Neural cell (in vitro differentiated cells): ENCODE data around the gene NRG3. TPM values are rescaled to one million over a fixed set of nuclear protein-coding genes. Genes with fewer than 3 reads are reported as not detected.
A peak's percentile ranks its signal among the peaks of the same experiment; 100 is the strongest.

Experiments
- H2AFZ ChIP-seq: fragments of 200-600, 300-800 bp; sonication (generic), shearing (Covaris generic); 2 replicates; pipeline ENCODE4 v1.6.0; 2014; ENCODE audit warnings: low read depth, mild to moderate bottlenecking, antibody characterized with exemption, low read length, moderate library complexity
- H3F3A ChIP-seq: fragments of 200-600 bp; shearing (Covaris generic); 2 replicates; pipeline ENCODE4 v1.6.1; 2016; ENCODE audit warnings: mild to moderate bottlenecking, moderate library complexity, mixed read lengths, antibody characterized with exemption, low read length; ENCODE audit not compliant: insufficient read depth, poor library complexity, severe bottlenecking
- H3K27ac ChIP-seq: fragments of 200-600, 300-800 bp; sonication (generic), shearing (Covaris generic); 2 replicates; pipeline ENCODE4 v1.5.1; 2014; ENCODE audit warnings: mild to moderate bottlenecking, low read length, moderate library complexity
- H3K27me3 ChIP-seq: fragments of 300-800, 200-600 bp; sonication (generic), shearing (Covaris generic); 2 replicates; pipeline ENCODE4 v1.6.0; 2014; ENCODE audit warnings: mild to moderate bottlenecking, low read depth, low read length, moderate library complexity; ENCODE audit not compliant: insufficient read depth
- H3K36me3 ChIP-seq: fragments of 300-800, 200-600 bp; sonication (generic), shearing (Covaris generic); 2 replicates; pipeline ENCODE4 v1.5.1; 2014; ENCODE audit warnings: mild to moderate bottlenecking, antibody characterized with exemption, low read length, moderate library complexity; ENCODE audit not compliant: insufficient read depth
- H3K4me2 ChIP-seq: fragments of 300-800, 200-600 bp; sonication (generic), shearing (Covaris generic); 2 replicates; pipeline ENCODE4 v1.6.0; 2014; ENCODE audit warnings: mild to moderate bottlenecking, low read length
- H3K4me3 ChIP-seq: fragments of 300-800, 200-600 bp; sonication (generic), shearing (Covaris generic); 2 replicates; pipeline ENCODE4 v1.5.1; 2014; ENCODE audit warnings: mild to moderate bottlenecking, low read length, moderate library complexity
- H3K79me2 ChIP-seq: fragments of 200-600 bp; shearing (Covaris generic); replicated peaks from 2 replicates; pipeline ENCODE4 v1.6.0; 2014; ENCODE audit warnings: mild to moderate bottlenecking, low read length, moderate library complexity; ENCODE audit not compliant: insufficient read depth
- H3K9ac ChIP-seq: fragments of 300-800, 200-600 bp; sonication (generic), shearing (Covaris generic); 2 replicates; pipeline ENCODE4 v1.6.1; 2016; ENCODE audit warnings: mild to moderate bottlenecking, low read length, mixed read lengths
- H3K9me2 ChIP-seq: fragments of 200-600 bp; shearing (Covaris generic); 2 replicates; pipeline ENCODE4 v1.6.1; 2016; ENCODE audit warnings: mild to moderate bottlenecking, low read length, mixed read lengths; ENCODE audit not compliant: insufficient read depth
- H3K9me3 ChIP-seq: fragments of 200-600, 300-800 bp; sonication (generic), shearing (Covaris generic); 2 replicates; pipeline ENCODE4 v1.6.1; 2016; ENCODE audit warnings: mild to moderate bottlenecking, mixed run types, low read length, moderate library complexity, mixed read lengths
- H4K20me1 ChIP-seq: fragments of 200-600 bp; shearing (Covaris generic); 2 replicates; pipeline ENCODE4 v1.6.1; 2016; ENCODE audit warnings: mild to moderate bottlenecking, mixed run types; ENCODE audit not compliant: insufficient read depth
- EP300 ChIP-seq: fragments of 450-650 bp; conservative IDR thresholded peaks from 2 replicates; pipeline ENCODE4 v1.6.1; 2014; ENCODE audit warnings: antibody characterized with exemption, mild to moderate bottlenecking, moderate library complexity; ENCODE audit not compliant: poor library complexity, severe bottlenecking
- EZH2 ChIP-seq: fragments of 200-600, 300-800 bp; shearing (Covaris generic), sonication (generic); IDR thresholded peaks from 2 replicates; pipeline ENCODE4 v1.6.1; 2014; ENCODE audit warnings: antibody characterized with exemption, low read length, borderline replicate concordance, mild to moderate bottlenecking; ENCODE audit not compliant: insufficient read depth, poor library complexity, severe bottlenecking
- MXI1 ChIP-seq: fragments of 450-650 bp; conservative IDR thresholded peaks from 2 replicates; pipeline ENCODE4 v1.6.1; 2014; ENCODE audit warnings: antibody characterized with exemption, mild to moderate bottlenecking; ENCODE audit not compliant: poor library complexity, severe bottlenecking
- POLR2AphosphoS5 ChIP-seq: IDR thresholded peaks from 2 replicates; pipeline ENCODE4 v1.6.1; 2012
- RAD21 ChIP-seq: fragments of 450-650 bp; conservative IDR thresholded peaks from 2 replicates; pipeline ENCODE4 v1.6.1; 2014; ENCODE audit warnings: antibody characterized with exemption, mild to moderate bottlenecking, moderate library complexity
- SMC3 ChIP-seq: fragments of 450-650 bp; conservative IDR thresholded peaks from 2 replicates; pipeline ENCODE4 v1.6.1; 2014; ENCODE audit warnings: antibody characterized with exemption, mild to moderate bottlenecking, moderate library complexity; ENCODE audit not compliant: poor library complexity
- TAF1 ChIP-seq: IDR thresholded peaks from 2 replicates; pipeline ENCODE4 v1.6.1; 2012; ENCODE audit warnings: low read depth
- polyA plus RNA-seq: library from polyadenylated mRNA; depleted of rRNA; stranded (reverse); fragments of >200 nt; gene quantifications from 2 replicates; pipeline ENCODE4 v1.2.3, GENCODE V29; 2014
- TF ChIP-seq, protein P1 (sequence below): fragments of 450-650 bp; IDR thresholded peaks from 2 replicates; pipeline ENCODE4 v1.5.1; 2014; ENCODE audit warnings: antibody characterized with exemption, mild to moderate bottlenecking, moderate library complexity; ENCODE audit not compliant: poor library complexity, severe bottlenecking
- TF ChIP-seq, protein P2 (sequence below): IDR thresholded peaks from 2 replicates; pipeline ENCODE4 v1.6.1; 2012; ENCODE audit warnings: borderline replicate concordance

NRG3 gene
- polyA plus RNA-seq, 1 donor from 2014 or later: 14.0 TPM

DNA sequence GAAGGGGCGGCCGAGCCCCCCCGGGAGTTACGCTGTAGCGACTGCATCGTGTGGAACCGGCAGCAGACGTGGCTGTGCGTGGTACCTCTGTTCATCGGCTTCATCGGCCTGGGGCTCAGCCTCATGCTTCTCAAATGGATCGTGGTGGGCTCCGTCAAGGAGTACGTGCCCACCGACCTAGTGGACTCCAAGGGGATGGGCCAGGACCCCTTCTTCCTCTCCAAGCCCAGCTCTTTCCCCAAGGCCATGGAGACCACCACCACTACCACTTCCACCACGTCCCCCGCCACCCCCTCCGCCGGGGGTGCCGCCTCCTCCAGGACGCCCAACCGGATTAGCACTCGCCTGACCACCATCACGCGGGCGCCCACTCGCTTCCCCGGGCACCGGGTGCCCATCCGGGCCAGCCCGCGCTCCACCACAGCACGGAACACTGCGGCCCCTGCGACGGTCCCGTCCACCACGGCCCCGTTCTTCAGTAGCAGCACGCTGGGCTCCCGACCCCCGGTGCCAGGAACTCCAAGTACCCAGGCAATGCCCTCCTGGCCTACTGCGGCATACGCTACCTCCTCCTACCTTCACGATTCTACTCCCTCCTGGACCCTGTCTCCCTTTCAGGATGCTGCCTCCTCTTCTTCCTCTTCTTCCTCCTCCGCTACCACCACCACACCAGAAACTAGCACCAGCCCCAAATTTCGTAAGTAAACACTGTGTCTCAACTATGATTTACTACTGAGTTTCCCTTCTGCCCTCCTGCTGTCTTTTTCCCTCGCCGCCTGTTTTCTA is 666 bp downstream of the NRG3 start:
- H3K27me3 ChIP-seq: peaks cover 6% of the 10 kb centered on the region
- no peaks in the 10 kb centered on the region for H4K20me1 ChIP-seq
- no peaks in the 10 kb centered on the region for H3F3A ChIP-seq
- H3K36me3 ChIP-seq: no peaks in the 10 kb centered on the region
- H3K9ac ChIP-seq: peak overlapping the region; percentile 63
- no peaks in the 10 kb centered on the region for H3K9me3 ChIP-seq
- H2AFZ ChIP-seq: no peak overlapping the region
- peak overlapping the region; percentile 60 for H3K4me2 ChIP-seq
- TF ChIP-seq, protein P1, sequence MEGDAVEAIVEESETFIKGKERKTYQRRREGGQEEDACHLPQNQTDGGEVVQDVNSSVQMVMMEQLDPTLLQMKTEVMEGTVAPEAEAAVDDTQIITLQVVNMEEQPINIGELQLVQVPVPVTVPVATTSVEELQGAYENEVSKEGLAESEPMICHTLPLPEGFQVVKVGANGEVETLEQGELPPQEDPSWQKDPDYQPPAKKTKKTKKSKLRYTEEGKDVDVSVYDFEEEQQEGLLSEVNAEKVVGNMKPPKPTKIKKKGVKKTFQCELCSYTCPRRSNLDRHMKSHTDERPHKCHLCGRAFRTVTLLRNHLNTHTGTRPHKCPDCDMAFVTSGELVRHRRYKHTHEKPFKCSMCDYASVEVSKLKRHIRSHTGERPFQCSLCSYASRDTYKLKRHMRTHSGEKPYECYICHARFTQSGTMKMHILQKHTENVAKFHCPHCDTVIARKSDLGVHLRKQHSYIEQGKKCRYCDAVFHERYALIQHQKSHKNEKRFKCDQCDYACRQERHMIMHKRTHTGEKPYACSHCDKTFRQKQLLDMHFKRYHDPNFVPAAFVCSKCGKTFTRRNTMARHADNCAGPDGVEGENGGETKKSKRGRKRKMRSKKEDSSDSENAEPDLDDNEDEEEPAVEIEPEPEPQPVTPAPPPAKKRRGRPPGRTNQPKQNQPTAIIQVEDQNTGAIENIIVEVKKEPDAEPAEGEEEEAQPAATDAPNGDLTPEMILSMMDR: no peak
- TF ChIP-seq TAF1: peak; percentile 28
- no peaks in the 10 kb centered on the region for H3K9me2 ChIP-seq
- peak overlapping the region; percentile 59 for H3K27ac ChIP-seq
- H3K4me3 ChIP-seq: peak overlapping the region; percentile 85
- H3K79me2 ChIP-seq: peaks cover 39% of the 10 kb centered on the region

DNA sequence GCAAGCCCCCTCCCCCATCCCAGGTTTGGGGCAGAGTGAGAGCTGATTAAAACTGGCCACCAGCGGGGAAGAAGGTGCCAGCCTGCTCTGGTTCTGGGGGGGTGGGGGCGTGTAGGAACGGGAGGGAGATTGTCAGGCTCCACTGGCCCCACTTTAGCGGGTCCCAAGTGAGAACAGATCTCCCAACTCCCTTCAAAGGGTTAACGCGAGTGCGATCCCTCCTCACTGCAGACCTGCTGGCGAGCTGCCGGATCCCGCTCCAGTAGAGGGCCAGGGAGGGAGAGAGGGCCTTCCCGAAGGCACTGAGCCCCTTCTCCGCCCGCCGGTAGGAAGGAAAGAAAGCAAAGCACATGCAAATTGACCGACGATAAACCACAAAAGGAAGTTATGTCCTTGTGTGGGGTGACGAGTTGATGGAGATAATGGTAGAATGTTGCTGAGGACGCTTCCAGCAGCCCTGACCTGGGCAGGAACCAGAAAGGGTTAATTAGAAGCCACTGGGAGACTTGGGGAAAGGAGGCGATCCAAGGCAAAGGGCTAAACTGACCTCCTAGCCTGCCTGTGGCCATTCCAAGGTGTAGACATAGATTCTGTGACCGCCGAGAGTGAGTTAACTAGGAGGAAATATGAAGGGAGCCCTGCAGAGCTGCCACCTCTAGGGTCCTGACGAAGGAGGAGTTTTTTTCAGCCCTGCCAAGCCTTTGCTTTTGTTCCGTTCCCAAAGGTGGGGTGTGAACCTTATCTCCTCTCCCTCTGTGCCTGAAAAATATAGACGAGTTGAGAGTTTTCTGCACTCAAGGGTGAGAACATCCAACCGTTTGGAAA is 1.5 kb downstream of the NRG3 start:
- Histone ChIP-seq H3F3A (no peaks in the 10 kb centered on the region), H4K20me1 (no peaks in the 10 kb centered on the region), H3K79me2 (peaks cover 43% of the 10 kb centered on the region), H3K4me3 (peak overlapping the region; percentile 85), H3K9me3 (no peaks in the 10 kb centered on the region), H3K27me3 (peaks cover 6% of the 10 kb centered on the region), H3K9ac (peak overlapping the region; percentile 63), H3K27ac (peak overlapping the region; percentile 59), H3K36me3 (no peaks in the 10 kb centered on the region), H2AFZ (peak overlapping the region; percentile 10), H3K4me2 (peak overlapping the region; percentile 60), H3K9me2 (no peaks in the 10 kb centered on the region)
- TF ChIP-seq, protein P2, sequence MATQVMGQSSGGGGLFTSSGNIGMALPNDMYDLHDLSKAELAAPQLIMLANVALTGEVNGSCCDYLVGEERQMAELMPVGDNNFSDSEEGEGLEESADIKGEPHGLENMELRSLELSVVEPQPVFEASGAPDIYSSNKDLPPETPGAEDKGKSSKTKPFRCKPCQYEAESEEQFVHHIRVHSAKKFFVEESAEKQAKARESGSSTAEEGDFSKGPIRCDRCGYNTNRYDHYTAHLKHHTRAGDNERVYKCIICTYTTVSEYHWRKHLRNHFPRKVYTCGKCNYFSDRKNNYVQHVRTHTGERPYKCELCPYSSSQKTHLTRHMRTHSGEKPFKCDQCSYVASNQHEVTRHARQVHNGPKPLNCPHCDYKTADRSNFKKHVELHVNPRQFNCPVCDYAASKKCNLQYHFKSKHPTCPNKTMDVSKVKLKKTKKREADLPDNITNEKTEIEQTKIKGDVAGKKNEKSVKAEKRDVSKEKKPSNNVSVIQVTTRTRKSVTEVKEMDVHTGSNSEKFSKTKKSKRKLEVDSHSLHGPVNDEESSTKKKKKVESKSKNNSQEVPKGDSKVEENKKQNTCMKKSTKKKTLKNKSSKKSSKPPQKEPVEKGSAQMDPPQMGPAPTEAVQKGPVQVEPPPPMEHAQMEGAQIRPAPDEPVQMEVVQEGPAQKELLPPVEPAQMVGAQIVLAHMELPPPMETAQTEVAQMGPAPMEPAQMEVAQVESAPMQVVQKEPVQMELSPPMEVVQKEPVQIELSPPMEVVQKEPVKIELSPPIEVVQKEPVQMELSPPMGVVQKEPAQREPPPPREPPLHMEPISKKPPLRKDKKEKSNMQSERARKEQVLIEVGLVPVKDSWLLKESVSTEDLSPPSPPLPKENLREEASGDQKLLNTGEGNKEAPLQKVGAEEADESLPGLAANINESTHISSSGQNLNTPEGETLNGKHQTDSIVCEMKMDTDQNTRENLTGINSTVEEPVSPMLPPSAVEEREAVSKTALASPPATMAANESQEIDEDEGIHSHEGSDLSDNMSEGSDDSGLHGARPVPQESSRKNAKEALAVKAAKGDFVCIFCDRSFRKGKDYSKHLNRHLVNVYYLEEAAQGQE: no peak
- TF ChIP-seq TAF1 (peak; percentile 12), EZH2 (no peak), EP300 (no peak), SMC3 (peak; percentile 43), MXI1 (peak; percentile 26), RAD21 (peak; percentile 48), POLR2AphosphoS5 (peak; percentile 12)
- TF ChIP-seq, protein P1: peak; percentile 28
